ENCODE data around the gene XRCC4.
"Not testable (repeated sequence)": the region's sequence is repeated elsewhere in the genome, so short reads cannot be mapped to it uniquely, and the experiment has no call there.

Gene XRCC4

GRCh38 chr5:83256091-83256780 is 178.9 kb downstream of the XRCC4 start:
- DNase-seq (ENCODE audit: low read depth in 1 of 2, low spot score in 1 of 2): no peak

- not testable (repeated sequence) for DNase-seq (ENCODE audit: low read depth in 1 of 2, low spot score in 1 of 2)
These were observed 180.3 kb downstream of the XRCC4 start for GRCh38 chr5:83257684-83258083.

- no peak for DNase-seq (ENCODE audit: low read depth in 1 of 2, low spot score in 1 of 2)
These were observed 188.0 kb downstream of the XRCC4 start for GRCh38 chr5:83265318-83265717.

GRCh38 chr5:83270311-83270710 is 193.0 kb downstream of the XRCC4 start:
- DNase-seq (ENCODE audit: low read depth in 1 of 2, low spot score in 1 of 2): no peak

- DNase-seq (ENCODE audit: low read depth in 1 of 2, low spot score in 1 of 2): no peak
These were observed 199.8 kb downstream of the XRCC4 start for GRCh38 chr5:83277154-83277553.

GRCh38 chr5:83277953-83278352 is 200.6 kb downstream of the XRCC4 start:
- no peak for DNase-seq (ENCODE audit: low read depth in 1 of 2, low spot score in 1 of 2)

GRCh38 chr5:83281176-83281575 is 203.8 kb downstream of the XRCC4 start:
- DNase-seq (ENCODE audit: low read depth in 1 of 2, low spot score in 1 of 2): no peak

- DNase-seq (ENCODE audit: low read depth in 1 of 2, low spot score in 1 of 2): no peak
These were observed 204.3 kb downstream of the XRCC4 start for GRCh38 chr5:83281658-83282057.

- no peak for DNase-seq (ENCODE audit: low read depth in 1 of 2, low spot score in 1 of 2)
These were observed 206.4 kb downstream of the XRCC4 start for GRCh38 chr5:83283761-83284160.

- DNase-seq (ENCODE audit: low read depth in 1 of 2, low spot score in 1 of 2): no peak
These were observed 208.5 kb downstream of the XRCC4 start for GRCh38 chr5:83285661-83286398.

GRCh38 chr5:83294246-83294645 is 216.9 kb downstream of the XRCC4 start:
- DNase-seq (ENCODE audit: low read depth in 1 of 2, low spot score in 1 of 2): no peak

- no peak for DNase-seq (ENCODE audit: low read depth in 1 of 2, low spot score in 1 of 2)
These were observed 222.0 kb downstream of the XRCC4 start for GRCh38 chr5:83299353-83299752.

- no peak for DNase-seq (ENCODE audit: low read depth in 1 of 2, low spot score in 1 of 2)
These were observed 229.4 kb downstream of the XRCC4 start for GRCh38 chr5:83306572-83307241.

- DNase-seq (ENCODE audit: low read depth in 1 of 2, low spot score in 1 of 2): no peak
These were observed 235.3 kb downstream of the XRCC4 start for GRCh38 chr5:83312663-83313062.

- no peak for DNase-seq (ENCODE audit: low read depth in 1 of 2, low spot score in 1 of 2)
These were observed 236.1 kb downstream of the XRCC4 start for GRCh38 chr5:83313436-83313835.

GRCh38 chr5:83321483-83322055 is 244.2 kb downstream of the XRCC4 start:
- no peak for DNase-seq (ENCODE audit: low read depth in 1 of 2, low spot score in 1 of 2)

GRCh38 chr5:83322273-83322924 is 245.1 kb downstream of the XRCC4 start:
- no peak for DNase-seq (ENCODE audit: low read depth in 1 of 2, low spot score in 1 of 2)

- DNase-seq (ENCODE audit: low read depth in 1 of 2, low spot score in 1 of 2): no peak
These were observed 246.3 kb downstream of the XRCC4 start for GRCh38 chr5:83323557-83324180.

GRCh38 chr5:83331842-83332241 is 254.5 kb downstream of the XRCC4 start:
- DNase-seq (ENCODE audit: low read depth in 1 of 2, low spot score in 1 of 2): no peak

GRCh38 chr5:83337453-83338035 is 260.2 kb downstream of the XRCC4 start:
- no peak for DNase-seq (ENCODE audit: low read depth in 1 of 2, low spot score in 1 of 2)

All from stimulated activated CD4-positive, alpha-beta T cell treated with anti-CD3 and anti-CD28 coated beads, Interleukin-15, amount 100 ng/mL, for 1 hour (primary cell).